Activated CD4-positive, alpha-beta T cell treated with anti-CD3 and anti-CD28 coated beads, Interleukin-10, Interleukin-2, amounts not matched to agents 100 ng/mL and 50 ng/mL, durations not matched to agents 16 hours and 8 hours (primary cell): ENCODE data around the gene TBC1D9.

Source experiments
- DNase-seq: peaks from one replicate; pipeline ENCODE4 v3.0.0-alpha.2; 2020

TBC1D9 gene

DNA sequence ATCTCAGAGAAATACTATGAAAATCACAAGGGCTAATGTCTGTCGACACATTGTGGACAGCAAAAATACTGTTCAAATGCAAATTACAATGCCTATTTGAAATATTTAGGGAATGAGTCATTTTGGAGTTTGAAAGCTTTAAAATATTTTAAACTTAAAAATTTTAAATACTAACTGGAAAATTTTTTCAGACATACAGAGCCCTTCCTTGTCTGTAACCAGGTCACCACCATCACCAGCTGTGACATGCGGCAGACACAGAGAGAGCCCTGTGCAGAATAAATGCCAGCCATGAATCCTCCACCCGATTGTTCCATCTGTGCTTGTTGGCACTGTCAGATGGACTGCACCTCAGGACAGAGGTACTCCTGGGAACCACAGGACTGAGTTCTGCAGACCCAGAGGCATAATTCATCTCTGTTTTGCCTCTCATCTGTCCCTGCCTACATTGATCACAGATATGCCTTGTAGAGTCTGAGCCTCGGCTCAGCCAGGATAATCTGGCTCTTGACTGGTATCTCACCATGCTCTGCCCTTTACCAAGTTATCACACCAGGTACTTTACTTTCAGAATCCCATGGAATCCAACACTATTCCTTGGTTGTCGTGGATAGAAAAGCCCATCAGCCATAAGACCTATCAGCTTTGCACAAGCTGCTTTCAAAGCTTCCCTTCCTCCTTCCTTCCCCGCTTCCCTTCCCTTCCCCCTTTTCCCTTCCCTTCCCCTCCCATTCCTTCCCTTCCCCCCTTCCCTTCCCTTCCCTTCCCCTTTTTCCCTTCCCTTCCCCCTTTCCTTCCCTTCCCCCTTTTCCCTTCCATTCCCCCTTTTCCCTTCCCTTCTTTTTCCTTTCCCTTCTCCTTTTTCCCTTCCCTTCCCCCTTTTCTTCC lies 67.2 kb downstream of the TBC1D9 start:
- DNase-seq = no peak

GRCh38 chr4:140686796-140687195 lies 69.4 kb downstream of the TBC1D9 start:
- DNase-seq = no peak

DNA sequence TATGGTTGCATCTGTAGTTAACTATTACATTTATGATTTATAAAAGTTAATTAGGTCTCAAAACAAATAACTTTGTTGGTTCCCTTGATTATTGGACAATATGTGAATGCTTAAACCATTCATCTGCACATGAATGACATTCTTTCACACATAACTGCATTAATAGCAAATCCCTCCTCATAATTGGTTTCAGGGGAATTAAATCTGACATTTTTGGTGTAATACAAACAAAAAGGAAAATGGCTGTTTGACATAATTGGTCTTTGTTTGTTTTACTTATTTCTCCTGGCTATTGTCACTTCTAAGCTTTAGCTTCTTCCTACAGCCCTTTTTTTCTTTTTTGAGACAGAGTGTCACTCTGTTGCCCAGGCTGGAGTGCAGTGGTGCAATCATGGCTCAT lies 71.9 kb downstream of the TBC1D9 start:
- no peak for DNase-seq

DNA sequence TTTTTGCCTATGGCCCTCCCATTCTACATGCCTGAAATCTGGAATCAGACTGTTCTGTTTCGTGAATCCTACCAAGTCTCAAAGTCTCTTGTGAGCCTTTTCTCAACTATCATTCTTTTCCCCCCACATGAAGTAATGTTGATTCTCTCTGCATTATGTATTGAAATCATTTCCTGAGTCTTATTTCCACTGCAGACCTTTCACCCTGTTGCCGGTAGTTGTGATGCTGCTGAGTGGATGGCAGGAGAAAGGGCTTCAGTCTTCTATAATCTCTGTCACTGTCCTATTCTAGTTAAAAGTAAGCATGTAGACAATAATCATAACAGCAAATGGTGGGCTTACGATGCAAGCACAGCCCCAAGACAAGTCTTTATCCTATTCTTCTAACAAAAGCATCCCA lies 75.0 kb downstream of the TBC1D9 start:
- no peak for DNase-seq

DNA sequence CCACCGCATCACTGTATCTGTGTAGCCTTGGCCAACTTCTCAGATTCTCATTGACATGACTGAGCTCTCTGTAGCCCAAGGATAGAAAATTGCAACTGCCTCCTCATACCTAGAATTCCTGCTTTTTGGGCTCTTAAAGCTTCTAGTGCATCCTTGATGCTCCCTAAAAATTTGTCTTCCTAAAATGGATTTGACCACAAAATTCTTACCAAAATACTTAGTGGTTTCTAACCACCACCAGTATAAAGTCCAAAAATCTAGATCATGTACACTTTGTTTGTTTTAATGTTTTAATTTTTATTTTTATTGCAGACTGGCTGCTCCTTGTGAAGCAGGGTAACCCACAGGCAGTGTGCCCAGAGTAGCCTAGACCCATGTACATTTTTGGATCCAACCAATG lies 75.5 kb downstream of the TBC1D9 start:
- no peak for DNase-seq

DNA sequence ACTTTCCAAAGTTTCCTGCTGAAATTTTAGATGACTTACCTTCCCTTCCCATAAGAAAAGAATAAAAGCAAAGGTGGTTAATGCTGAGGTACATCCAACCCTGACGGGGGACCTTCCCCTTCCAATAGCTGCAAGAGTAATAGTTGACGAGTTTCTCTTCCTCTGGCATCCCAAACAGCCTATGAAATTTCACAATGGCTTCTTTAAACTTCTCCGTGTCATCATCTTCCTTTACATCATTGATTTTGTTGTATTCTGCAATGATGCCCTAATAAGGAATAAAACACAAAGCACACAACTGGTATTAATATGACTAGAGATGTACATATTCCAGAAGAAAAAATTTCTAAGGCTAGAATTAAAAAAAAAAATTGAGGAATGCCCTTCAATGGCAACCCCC lies 76.6 kb downstream of the TBC1D9 start:
- DNase-seq = no peak

DNA sequence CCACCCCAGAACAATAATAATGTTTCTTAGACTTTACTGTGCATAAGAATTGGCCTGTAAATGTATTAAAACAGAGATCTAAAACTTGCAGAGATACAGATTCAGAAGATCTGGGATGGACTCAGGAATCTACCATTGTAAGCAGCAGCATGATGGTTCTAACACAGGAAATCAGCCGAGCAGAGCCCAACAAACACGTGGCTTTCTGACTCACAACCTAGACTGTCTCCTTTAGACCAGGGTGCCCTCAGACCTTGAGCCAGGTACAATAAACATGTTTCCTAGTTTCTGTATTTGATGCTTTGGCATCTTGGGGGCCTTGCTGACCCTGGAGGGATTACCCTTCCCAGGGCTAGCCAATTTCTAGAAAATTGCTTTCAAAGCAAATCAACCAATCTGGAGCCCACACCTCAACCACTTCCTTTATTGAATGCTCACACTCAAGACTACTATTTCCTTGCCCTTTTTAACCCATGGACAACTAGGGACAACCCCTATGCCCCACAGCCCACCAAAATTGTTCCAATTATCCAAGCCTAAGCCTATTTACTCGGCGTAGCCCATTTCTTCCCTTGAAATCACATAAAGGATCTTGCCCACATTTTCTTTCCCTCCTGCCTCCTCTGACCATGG lies 80.5 kb downstream of the TBC1D9 start:
- DNase-seq = no peak

DNA sequence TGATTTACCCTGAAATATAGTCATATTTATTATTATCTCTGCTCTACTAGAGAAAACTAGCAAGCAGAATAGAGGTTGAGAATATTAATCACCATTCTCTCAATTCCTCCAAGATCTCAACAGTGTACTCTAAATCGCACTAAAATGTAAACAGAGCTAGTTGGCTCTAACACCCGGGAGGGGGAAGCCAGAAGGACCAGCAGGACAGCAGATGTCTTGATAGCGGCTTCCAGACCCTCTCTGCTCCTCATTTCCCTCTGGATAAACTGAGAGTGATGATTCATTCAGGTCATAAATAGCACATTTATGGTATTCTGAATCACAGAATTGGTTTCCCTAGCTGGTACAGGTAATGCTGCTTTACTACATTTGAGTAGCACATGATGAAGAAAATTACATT lies 82.5 kb downstream of the TBC1D9 start:
- DNase-seq = no peak

DNA sequence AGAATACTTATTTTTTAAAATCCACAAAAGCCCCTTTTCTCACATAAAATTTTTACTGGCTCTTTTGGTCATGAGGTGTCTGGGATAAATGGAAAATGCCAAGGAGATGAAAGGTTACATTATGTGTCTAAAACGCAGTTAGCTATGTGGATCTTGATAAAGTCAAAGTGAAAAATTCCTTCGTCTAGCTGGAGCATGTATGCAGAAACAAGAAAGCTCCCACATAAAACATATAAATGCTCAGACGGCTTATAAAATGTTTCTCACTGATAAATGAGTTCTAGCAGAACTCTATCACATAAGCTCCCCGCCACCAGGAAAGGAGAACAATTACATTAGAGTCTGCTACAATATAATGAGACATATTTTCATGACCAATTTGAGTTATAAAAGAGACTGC lies 83.8 kb downstream of the TBC1D9 start:
- no peak for DNase-seq

GRCh38 chr4:140668111-140668510 lies 88.1 kb downstream of the TBC1D9 start:
- DNase-seq = no peak

DNA sequence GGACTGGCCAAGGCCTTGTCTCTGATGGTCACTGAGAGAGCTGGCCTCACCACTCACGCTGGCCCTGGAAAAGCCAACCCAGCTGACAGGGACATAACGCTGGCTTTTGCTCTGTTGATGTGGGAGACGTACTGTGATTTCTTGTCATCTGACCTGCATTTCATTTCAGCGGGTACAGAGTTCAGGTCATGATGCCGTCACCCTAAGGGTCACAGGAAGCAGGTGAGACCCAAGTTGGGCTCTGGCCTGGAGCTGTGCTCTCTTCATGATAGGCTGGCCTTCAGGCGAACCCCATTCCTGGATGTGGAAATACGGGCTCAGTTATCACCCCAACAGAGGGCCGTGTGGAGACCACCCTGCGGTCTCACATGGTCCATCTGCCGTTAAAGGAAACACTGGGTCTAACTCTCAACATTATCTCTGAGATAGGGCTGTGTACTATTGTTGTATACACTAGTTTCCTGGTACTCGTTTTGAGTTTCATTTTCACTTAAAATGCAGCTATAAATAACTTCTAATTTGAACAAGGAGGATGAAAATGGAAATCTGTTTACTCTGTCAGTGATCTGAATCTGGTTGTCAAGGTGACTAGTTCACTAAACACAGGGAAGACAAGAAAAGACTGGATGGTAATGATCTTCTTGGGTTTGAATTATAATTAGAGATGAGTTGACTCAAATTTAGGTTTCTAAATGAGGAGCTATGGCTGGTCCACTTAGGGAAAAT lies 89.1 kb downstream of the TBC1D9 start:
- DNase-seq = no peak

GRCh38 chr4:140662082-140662869 lies 93.9 kb downstream of the TBC1D9 start:
- no peak for DNase-seq

GRCh38 chr4:140661550-140661949 lies 94.6 kb downstream of the TBC1D9 start:
- DNase-seq = no peak

DNA sequence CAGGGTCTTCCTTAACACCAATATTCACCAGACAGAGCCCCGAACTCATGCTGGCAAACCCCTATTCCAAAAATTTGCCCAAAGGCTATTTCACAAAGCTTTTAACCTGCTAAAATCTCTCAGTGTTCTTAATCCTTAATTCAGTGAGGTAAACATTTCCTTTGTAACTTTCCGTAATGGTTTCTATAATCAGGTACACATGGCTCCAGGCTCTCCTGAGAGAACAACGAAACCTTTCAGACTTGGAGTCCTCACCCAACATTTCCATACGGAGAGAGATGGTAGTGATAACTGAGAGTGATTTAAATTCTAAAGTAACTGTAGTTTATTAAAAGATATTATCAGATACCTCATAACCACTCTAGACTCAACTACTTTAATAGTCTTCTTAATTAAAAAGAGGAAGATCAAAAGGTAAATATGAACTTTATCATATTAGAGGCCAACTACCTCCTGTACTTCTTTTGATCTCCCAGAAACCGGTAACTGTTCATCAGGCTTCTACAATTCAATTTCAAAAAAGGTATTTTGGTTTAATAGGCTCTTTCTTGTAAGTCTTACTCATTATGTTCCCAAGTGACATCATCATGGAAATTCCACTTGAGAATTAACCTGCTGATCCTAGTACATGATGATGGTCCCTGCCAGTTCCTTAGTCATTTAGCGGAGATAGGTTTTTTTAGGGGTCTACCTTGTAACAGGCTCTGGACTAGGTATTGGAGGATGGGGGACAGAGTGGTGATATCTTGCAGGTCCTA lies 96.1 kb downstream of the TBC1D9 start:
- no peak for DNase-seq

DNA sequence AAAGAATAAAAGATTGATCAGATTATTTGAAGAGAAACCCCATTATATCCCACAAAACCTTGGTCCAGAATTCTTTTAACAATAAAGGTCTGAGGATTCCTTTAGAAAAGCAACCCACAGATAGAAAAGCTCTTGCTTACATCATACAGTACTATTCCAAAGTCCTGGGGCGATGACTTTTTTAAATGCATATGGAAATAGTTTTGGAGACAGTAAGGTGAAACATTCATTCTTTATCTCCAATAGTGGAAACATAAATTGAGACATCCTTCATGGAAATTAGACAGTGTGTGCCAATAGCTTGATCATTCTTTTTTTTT lies 101.7 kb downstream of the TBC1D9 start:
- no peak for DNase-seq

DNA sequence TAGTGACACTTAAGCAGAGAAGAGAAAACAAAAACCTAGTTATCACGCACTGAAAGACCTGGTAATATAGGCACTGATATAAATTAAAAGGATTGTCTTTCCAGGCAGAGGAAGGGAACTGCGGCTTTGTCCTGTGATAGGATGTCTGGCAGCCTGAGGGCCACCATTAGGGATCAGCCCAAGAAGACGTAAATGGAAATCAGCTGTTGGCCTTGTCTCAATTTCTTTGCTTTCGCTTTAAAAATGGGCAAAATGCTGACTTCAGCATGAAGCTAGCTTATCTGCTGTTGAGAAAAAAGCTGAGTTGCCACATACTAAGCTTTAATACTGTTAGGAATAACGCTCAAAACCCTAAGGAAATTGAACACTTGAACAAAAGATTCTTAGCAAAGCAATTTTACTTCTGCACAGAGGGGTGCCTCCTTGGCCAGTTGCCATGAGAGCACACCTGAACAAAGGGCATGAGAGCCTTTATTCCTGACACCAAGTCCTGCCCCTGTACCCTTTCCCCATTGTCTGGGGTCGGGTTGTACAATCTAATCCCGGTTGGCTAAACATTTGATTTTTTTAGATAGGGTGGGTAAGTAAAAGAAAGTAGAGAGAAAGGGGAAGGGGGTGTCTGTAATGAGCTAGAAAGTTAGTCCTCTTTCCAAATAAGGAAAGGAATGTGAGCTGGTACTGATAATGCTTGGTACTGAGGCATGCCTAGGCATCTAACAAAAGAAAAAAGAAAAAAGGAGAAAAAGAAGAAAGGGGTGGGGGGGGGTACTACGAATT lies 102.3 kb downstream of the TBC1D9 start:
- DNase-seq = no peak

- no peak for DNase-seq
Measured at GRCh38 chr4:140652601-140653000, 103.6 kb downstream of the TBC1D9 start.

DNA sequence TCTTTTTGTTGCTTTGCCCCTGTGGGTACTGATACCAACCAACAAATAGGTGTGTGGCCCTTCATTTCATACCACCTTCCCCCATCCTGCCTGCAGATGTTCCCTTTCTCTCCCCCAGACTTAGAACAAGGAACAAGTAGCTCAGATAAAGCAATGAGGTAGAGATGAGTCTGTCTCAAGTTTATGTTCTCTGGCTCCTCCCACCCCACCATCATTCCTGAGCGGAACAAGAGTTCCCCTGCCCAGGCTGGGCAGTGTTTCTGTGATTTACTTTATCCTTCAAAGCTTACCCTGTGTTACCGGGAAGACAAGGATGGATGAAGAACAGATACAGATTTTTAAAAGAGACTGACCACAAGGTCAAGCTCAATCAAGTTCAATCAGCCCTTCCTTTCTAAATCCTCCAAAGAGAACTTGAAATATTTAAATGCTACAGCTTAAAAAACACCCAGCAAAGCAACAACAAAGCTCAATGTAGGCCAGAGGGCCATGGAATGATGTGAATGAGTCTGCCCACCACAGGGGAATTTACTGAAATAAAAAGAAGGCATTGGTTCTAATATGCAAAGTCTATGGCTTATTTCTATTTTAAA lies 107.4 kb downstream of the TBC1D9 start:
- DNase-seq = no peak

DNA sequence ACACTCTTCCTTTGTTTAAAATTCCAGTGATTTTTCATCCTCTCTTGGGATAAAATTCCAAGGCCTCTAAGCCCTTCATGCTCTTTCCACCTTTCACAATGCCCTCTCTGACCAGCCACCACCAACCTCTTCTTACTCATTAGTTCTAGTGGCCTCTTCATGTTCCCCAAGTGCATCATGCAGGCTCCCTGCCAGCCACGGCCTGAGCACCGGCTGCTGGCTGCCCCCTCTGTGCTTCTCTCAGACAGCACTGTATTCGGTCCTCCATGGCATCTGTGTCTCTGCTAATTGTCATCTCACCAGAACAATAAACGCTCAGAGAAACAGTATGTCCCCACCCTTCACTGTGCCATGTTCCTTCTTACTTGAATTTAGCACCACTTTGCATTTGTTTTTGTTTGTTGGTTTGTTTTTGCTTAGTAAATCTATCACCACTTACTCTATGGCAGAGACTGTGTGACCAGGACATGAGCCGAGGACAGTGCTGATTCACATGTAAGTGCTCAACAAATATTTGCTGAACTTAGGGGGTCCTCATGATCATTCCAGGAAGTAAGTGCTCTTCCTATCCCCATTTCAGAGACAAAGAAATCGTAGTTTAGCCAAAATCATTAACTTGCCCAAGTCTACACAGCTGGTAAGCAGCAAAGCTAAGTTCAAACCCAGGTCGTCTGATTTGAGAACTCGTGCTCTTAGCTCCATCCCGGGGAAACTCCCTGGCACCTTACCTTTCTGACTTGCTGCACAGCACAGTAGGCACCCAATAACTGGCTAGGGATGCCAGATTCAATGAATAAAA lies 110.4 kb downstream of the TBC1D9 start:
- DNase-seq = no peak

DNA sequence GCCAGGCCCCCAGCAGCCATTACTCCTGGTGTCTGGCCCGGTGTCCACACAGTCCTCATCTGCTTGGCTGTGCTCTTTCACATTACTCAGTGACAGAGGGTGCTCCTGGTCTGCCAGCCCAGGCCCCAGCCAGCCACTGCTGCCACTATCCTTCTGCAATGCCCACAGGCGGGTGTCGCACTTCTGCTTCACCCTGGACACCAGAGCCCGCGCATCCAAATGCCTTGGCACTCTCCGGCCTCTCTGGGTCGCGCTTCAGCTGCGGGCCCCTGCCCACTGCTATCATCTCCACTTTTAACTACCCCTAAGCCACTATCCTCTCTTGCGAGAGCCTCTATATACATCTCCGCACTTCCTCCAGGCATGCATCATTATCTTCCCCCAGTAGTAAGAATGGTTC lies 111.0 kb downstream of the TBC1D9 start:
- no peak for DNase-seq
